GM12873 (cell line): ENCODE data around the gene RAB44.

ENCODE experiments used
- TF ChIP-seq, protein P1 (sequence below): IDR thresholded peaks from 2 replicates; pipeline ENCODE4 v1.5.1; 2012; ENCODE audit warnings: low read depth, mild to moderate bottlenecking, moderate library complexity, low read length, control low read depth; ENCODE audit not compliant: insufficient read depth; ENCODE audit errors: missing control alignments

Gene RAB44, protein sequence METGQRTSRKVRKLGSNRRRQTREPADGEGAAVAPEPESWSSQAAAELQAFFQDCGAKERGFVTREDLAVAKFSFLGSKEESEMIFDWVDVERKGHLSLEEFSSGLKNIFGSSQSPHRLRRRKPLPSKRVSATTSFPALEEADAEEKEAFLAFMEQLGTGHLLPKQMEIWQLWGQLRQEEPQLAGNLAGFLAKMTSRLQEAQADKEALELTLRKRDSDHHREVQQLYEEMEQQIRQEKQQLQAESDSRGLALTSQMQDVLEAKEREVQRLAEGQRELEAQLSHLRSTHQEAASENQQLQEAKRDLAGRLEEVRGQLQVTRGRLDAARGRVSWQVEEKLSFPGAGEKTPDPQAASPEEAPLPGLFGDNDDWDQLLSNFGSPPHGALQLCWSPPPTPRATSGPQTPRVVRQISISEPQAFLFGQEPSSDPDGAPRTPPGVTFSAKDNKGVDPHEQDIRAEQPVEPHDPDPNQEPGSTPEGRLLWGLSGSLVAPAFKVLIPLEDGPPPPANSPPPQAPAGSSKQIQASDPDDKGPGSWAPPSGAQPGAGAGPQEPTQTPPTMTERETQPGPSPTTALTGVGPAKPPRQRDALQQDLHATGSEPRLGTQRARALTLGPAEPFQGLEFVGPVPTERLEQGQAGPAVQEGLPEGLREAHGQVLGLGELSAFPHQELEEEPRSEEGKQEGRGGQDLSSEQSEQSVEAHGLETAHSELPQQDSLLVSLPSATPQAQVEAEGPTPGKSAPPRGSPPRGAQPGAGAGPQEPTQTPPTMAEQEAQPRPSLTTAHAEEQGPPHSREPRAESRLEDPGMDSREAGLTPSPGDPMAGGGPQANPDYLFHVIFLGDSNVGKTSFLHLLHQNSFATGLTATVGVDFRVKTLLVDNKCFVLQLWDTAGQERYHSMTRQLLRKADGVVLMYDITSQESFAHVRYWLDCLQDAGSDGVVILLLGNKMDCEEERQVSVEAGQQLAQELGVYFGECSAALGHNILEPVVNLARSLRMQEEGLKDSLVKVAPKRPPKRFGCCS

GRCh38 chr6:36697481-36697903 lies at the start of gene RAB44:
TSS of gene RAB44 (plus strand) at chr6:36697826. CDS start at chr6:36704236, 6,410 bp downstream.
- TF ChIP-seq, protein P1, sequence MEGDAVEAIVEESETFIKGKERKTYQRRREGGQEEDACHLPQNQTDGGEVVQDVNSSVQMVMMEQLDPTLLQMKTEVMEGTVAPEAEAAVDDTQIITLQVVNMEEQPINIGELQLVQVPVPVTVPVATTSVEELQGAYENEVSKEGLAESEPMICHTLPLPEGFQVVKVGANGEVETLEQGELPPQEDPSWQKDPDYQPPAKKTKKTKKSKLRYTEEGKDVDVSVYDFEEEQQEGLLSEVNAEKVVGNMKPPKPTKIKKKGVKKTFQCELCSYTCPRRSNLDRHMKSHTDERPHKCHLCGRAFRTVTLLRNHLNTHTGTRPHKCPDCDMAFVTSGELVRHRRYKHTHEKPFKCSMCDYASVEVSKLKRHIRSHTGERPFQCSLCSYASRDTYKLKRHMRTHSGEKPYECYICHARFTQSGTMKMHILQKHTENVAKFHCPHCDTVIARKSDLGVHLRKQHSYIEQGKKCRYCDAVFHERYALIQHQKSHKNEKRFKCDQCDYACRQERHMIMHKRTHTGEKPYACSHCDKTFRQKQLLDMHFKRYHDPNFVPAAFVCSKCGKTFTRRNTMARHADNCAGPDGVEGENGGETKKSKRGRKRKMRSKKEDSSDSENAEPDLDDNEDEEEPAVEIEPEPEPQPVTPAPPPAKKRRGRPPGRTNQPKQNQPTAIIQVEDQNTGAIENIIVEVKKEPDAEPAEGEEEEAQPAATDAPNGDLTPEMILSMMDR = no peak

GRCh38 chr6:36649086-36649485 lies 48.5 kb upstream of the RAB44 start:
- TF ChIP-seq, protein P1 = no peak

GRCh38 chr6:36649701-36650484 lies 47.7 kb upstream of the RAB44 start:
- TF ChIP-seq, protein P1 = no peak

DNA sequence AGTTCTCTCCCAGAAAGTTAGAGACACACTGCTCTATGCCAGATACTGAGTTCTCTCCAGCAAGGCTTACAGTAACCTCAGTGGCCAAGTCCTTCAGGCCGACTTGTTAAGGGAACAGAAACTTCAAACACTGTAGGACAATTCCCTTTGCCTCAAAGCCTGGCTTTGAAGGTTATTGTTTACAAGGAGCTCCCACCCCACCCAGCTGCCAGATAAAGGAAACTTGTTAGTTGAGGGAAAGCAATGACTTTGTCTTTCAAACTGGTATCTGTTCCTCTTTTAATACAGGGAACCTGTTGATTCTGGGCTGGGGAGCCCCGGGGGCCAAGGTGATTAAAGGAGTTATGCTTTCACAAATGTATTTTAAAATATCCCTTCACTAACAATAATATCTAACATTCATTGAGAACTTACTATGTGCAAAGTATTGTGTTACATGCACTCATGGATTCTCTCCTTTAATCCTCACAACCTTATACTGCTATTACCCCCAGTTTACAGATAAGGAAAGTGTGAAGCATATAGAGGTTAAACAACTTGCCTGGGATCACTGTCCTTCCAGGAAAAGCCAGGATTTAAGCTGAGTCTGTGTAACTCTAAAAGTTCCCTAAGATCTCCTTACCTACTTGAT lies 46.7 kb upstream of the RAB44 start:
- TF ChIP-seq, protein P1 = no peak

GRCh38 chr6:36651659-36652379 lies 45.8 kb upstream of the RAB44 start:
- TF ChIP-seq, protein P1 = no peak

DNA sequence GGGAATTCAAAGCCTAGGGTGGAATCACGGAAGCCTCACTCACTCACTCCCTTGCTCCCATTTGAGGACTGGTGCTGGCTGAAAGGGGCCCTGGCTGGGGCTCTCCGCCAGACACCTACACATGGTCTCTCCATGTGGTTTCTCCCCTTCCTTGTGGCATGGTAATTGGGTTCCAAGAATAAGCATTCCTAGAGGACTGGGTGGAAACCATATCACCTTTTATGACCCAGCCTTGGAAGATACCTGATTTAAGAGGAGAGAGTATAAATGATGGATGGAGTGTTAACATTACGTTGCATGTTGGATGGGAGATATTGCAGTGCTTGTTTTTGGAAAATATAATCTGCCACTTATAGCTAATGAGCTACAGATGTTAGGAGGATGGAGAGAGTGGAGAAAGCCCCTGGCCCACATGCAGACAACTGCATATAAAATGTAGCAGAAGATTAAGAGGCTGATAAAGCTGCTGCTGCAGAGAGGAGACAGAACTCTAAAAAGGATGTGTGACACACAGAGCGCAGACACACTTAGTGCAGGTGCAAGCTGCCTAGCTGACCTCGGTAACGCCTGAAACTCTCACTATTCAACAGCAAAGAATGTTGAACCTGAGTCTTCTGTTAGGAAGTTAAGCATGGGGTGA lies 42.4 kb upstream of the RAB44 start:
- TF ChIP-seq, protein P1 = no peak
